Measurements from ENCODE around the gene RPS15. TPM values are rescaled to one million over a fixed set of nuclear protein-coding genes. Genes with fewer than 3 reads are reported as not detected.

The RPS15 gene
- total and polyA plus RNA-seq, 2 of the 13 experiments (the other 11 are each of a cell fraction or from before 2014, with no cell fraction given) = 695 to 1,411 TPM

DNA sequence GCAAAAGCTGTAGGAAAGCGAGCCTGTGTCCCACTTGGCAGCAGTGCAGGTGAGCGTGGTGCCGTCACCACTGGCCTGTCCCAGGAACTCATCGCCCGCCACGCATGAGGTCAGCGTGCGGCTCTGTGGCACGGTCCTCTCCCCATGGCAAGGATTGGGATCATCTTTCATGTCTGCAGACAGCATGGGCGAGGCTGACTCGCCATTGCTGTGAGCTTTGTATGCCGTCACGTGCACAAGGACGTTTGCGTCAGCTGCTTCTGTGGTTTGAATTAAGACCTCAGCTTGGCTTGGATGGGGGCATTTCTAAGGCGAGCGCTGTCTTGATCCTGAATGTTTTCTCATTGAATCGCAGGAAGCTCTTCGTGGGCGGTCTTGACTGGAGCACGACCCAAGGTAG, 21.1 kb upstream of the RPS15 start:
- no TSS peak for BruUV-seq (replicated peaks)
- no peaks in the 10 kb centered on the region for H3K9me3 ChIP-seq (ENCODE audit: low read length)
- peaks cover 57% of the 10 kb centered on the region for H3K4me1 ChIP-seq (ENCODE audit: insufficient read depth, low read length)
- no peak for TF ChIP-seq ZNF329 (CRISPR knock-in tag; IDR thresholded peaks at IDR 0.05; ENCODE audit: low read depth)
- TF ChIP-seq, protein P1, sequence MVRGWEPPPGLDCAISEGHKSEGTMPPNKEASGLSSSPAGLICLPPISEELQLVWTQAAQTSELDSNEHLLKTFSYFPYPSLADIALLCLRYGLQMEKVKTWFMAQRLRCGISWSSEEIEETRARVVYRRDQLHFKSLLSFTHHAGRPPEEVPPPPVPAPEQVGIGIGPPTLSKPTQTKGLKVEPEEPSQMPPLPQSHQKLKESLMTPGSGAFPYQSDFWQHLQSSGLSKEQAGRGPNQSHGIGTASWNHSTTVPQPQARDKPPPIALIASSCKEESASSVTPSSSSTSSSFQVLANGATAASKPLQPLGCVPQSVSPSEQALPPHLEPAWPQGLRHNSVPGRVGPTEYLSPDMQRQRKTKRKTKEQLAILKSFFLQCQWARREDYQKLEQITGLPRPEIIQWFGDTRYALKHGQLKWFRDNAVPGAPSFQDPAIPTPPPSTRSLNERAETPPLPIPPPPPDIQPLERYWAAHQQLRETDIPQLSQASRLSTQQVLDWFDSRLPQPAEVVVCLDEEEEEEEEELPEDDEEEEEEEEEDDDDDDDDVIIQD (CRISPR knock-in tag; IDR thresholded peaks at IDR 0.05; ENCODE audit: low read depth) = no peak
- TF ChIP-seq NFIC (IDR thresholded peaks at IDR 0.05; ENCODE audit: low read length) = no peak
- TF ChIP-seq ZNF772 (CRISPR knock-in tag; IDR thresholded peaks at IDR 0.05) = no peak
- TF ChIP-seq ZNF510 (CRISPR knock-in tag; IDR thresholded peaks at IDR 0.05; ENCODE audit: low read depth) = no peak
- no peak for TF ChIP-seq ZNF629 (CRISPR knock-in tag; conservative IDR thresholded peaks at IDR 0.05)
- peak overlapping the region; percentile 17 for H3K27ac ChIP-seq (ENCODE audit: extremely low read length, insufficient read depth, low read length)
- peaks cover 76% of the 10 kb centered on the region for H3K79me2 ChIP-seq (ENCODE audit: insufficient read depth, low read length)
- CTCF ChIA-PET (ENCODE audit: low intra/inter-chr PET ratio, low total read pairs) = no interaction called here
- DNase-seq (ENCODE audit: low spot score) = no peak
- peaks cover 67% of the 10 kb centered on the region for H4K20me1 ChIP-seq (ENCODE audit: insufficient read depth, low read length)
- 98% methylated on average over 21 of the region's 21 CpGs for WGBS (ENCODE audit: low lambda C conversion rate)
- in situ Hi-C loops (cut with HindIII; ENCODE audit: extremely low pct_ligation_motif_present, low pct_unique_long_range_greater_than_20kb) = no loop called here
- H2AFZ ChIP-seq (ENCODE audit: low read length) = no peak overlapping the region
- H3K4me2 ChIP-seq (ENCODE audit: low read depth, low read length) = no peak overlapping the region
- H3K4me3 ChIP-seq (replicated peaks in 1 of 3; ENCODE audit: insufficient read depth in 1 of 3, low read depth in 2 of 3, low read length in 3 of 3) = no peak overlapping the region
- POLR2A ChIA-PET = interaction anchor here (2.1 kb wide), 1 partner anchor 148 kb away, joined by 7 read pairs; the partner anchor contains the start of gene CIRBP
- intact Hi-C loops (cut with micrococcal nuclease; ENCODE audit: unreplicated experiment) = no loop called here
- H3K9ac ChIP-seq (ENCODE audit: insufficient read depth, low read depth, low read length) = no peak overlapping the region
- ATAC-seq = no peak
- no peaks in the 10 kb centered on the region for H3K27me3 ChIP-seq (ENCODE audit: control insufficient read depth in 1 of 2, insufficient read depth in 2 of 2, low read length in 2 of 2)
- peaks cover 23 to 58% of the 10 kb centered on the region in 2 experiments for H3K36me3 ChIP-seq (replicated peaks in 1 of 2; ENCODE audit: control insufficient read depth in 1 of 2, insufficient read depth in 2 of 2, low read length in 2 of 2)
- FAIRE-seq = no peak
